HCT116 (cell line): ENCODE results near the gene MBLAC1. TPM values are rescaled to one million over a fixed set of nuclear protein-coding genes. Genes with fewer than 3 reads are reported as not detected.

Experiments
- ATAC-seq: fragments of 200-7000 bp; cut with Tn5 transposase; 2 replicates; pipeline ENCODE4 v1.9.1; 2020; ENCODE audit warnings: mild to moderate bottlenecking, moderate library complexity
- BruUV-seq: library from RNA; stranded (reverse); fragments of 400-500 nt; replicated peaks from 2 replicates; lab custom pipeline; 2021; lab: Mats Ljungman, UMichigan
- CTCF ChIA-PET: fragments of 300-600 bp; sonication (Branson Sonifier 250); formaldehyde crosslinking; loops from one replicate; lab custom pipeline; 2021; ENCODE audit warnings: antibody characterized with exemption; lab: Charles Lee
- POLR2A ChIA-PET: fragments of 300-600, 350-600 bp; sonication (Branson Sonifier 250); formaldehyde crosslinking; loops from one replicate; lab custom pipeline; 2021; ENCODE audit warnings: antibody characterized with exemption; lab: Charles Lee
- RAD21 ChIA-PET, 2 experiments: fragments of 300-600 bp; sonication (Branson Sonifier 250); formaldehyde crosslinking; loops; one replicate each; lab custom pipeline; 2023; ENCODE audit warnings: low total read pairs in 2 of 2; ENCODE audit not compliant: uncharacterized antibody in 2 of 2, unreplicated experiment in 2 of 2, low non-redundant PET in 1 of 2; lab: Charles Lee
- DNase-seq: peaks from one replicate; pipeline ENCODE4 v3.0.0-alpha.2; 2010; ENCODE audit warnings: low read depth, low spot score
- H2AFZ ChIP-seq: fragments of 200-600 bp; shearing (Covaris generic), sonication (generic); 2 replicates; pipeline ENCODE4 v1.6.1; 2017; ENCODE audit warnings: low read depth, mixed run types, mixed read lengths, antibody characterized with exemption, low read length; ENCODE audit not compliant: poor library complexity, severe bottlenecking
- H3K27ac ChIP-seq: 2 replicates; pipeline ENCODE4 v1.5.1; 2012; ENCODE audit warnings: low read depth, low read length
- H3K27me3 ChIP-seq: fragments of 200-600 bp; sonication (generic); 2 replicates; pipeline ENCODE4 v1.6.1; 2016; ENCODE audit warnings: mixed run types, low read length, mixed read lengths; ENCODE audit not compliant: insufficient read depth
- H3K36me3 ChIP-seq, 2 experiments: fragments of 200-500 bp in 1 of 2; fragments of 200-600 bp in 1 of 2; sonication (Bioruptor generic) in 1 of 2; sonication (generic) in 1 of 2; 2 replicates each; pipeline versions ENCODE4 v1.5.1 to v1.6.1; 2014 to 2016; ENCODE audit warnings: low read length in 2 of 2, inconsistent platforms in 1 of 2, mixed read lengths in 1 of 2, mixed run types in 1 of 2; ENCODE audit not compliant: insufficient read depth in 2 of 2, control insufficient read depth in 1 of 2
- H3K4me1 ChIP-seq, 2 experiments: fragments of 200-600 bp in 1 of 2; sonication (generic) in 1 of 2; 2 replicates each; pipeline versions ENCODE4 v1.5.1 to v1.6.1; 2012 to 2017; ENCODE audit warnings: low read length in 2 of 2, inconsistent platforms in 1 of 2, mild to moderate bottlenecking in 1 of 2, mixed read lengths in 1 of 2, mixed run types in 1 of 2, moderate library complexity in 1 of 2; ENCODE audit not compliant: insufficient read depth in 2 of 2, control insufficient read depth in 1 of 2
- H3K4me2 ChIP-seq: fragments of 200-600 bp; sonication (generic); 2 replicates; pipeline ENCODE4 v1.6.1; 2017; ENCODE audit warnings: mixed run types, low read length, mixed read lengths
- H3K4me3 ChIP-seq, 2 experiments: fragments of 200-600 bp in 1 of 2; sonication (generic) in 1 of 2; replicated peaks in 1 of 2; 2 replicates each; pipeline ENCODE4 v1.5.1; 2011 to 2016; ENCODE audit warnings: low read length in 2 of 2, control low read depth in 1 of 2, low read depth in 1 of 2, mild to moderate bottlenecking in 1 of 2, mixed read lengths in 1 of 2, mixed run types in 1 of 2
- H3K79me2 ChIP-seq: fragments of 200-600 bp; sonication (generic); 2 replicates; pipeline ENCODE4 v1.6.1; 2017; ENCODE audit warnings: mild to moderate bottlenecking, mixed run types, low read length, moderate library complexity, mixed read lengths; ENCODE audit not compliant: insufficient read depth
- H3K9ac ChIP-seq: fragments of 200-600 bp; sonication (generic); 2 replicates; pipeline ENCODE4 v1.6.1; 2016; ENCODE audit warnings: low read length, mixed read lengths
- H3K9me2 ChIP-seq: fragments of 200-600 bp; sonication (generic), shearing (Covaris generic); 2 replicates; pipeline ENCODE4 v1.6.1; 2017; ENCODE audit warnings: mixed run types, mild to moderate bottlenecking, moderate library complexity; ENCODE audit not compliant: insufficient read depth
- H3K9me3 ChIP-seq, 2 experiments: fragments of 200-500 bp in 1 of 2; fragments of 200-600 bp in 1 of 2; sonication (Bioruptor generic) in 1 of 2; sonication (generic) in 1 of 2; 2 replicates each; pipeline ENCODE4 v1.6.1; 2014 to 2017; ENCODE audit warnings: low read length in 2 of 2, mixed read lengths in 2 of 2, inconsistent platforms in 1 of 2, low read depth in 1 of 2, mild to moderate bottlenecking in 1 of 2, mixed run types in 1 of 2, moderate library complexity in 1 of 2; ENCODE audit not compliant: control insufficient read depth in 1 of 2, insufficient read depth in 1 of 2
- H4K20me1 ChIP-seq: fragments of 200-600 bp; sonication (generic), shearing (Covaris generic); 2 replicates; pipeline ENCODE4 v1.6.1; 2017; ENCODE audit warnings: mixed run types, mild to moderate bottlenecking, moderate library complexity; ENCODE audit not compliant: insufficient read depth
- CBX3 ChIP-seq: IDR thresholded peaks from 2 replicates; pipeline ENCODE4 v1.6.1; 2012; ENCODE audit warnings: low read depth
- CEBPB ChIP-seq: IDR thresholded peaks from 2 replicates; pipeline ENCODE4 v1.6.1; 2012; ENCODE audit warnings: low read depth
- EGR1 ChIP-seq: IDR thresholded peaks from 2 replicates; pipeline ENCODE4 v1.6.1; 2012; ENCODE audit warnings: low read depth
- EZH2 ChIP-seq: fragments of 200-600 bp; sonication (generic); IDR thresholded peaks from 2 replicates; pipeline ENCODE4 v1.6.1; 2017; ENCODE audit warnings: antibody characterized with exemption, mixed run types
- EZH2phosphoT487 ChIP-seq: fragments of 200-600 bp; IDR thresholded peaks from 2 replicates; pipeline ENCODE4 v1.6.1; 2018; ENCODE audit warnings: antibody characterized with exemption, borderline replicate concordance
- FOSL1 ChIP-seq: IDR thresholded peaks from 2 replicates; pipeline ENCODE4 v1.6.1; 2012; ENCODE audit warnings: low read depth
- JUND ChIP-seq: IDR thresholded peaks from 2 replicates; pipeline ENCODE4 v1.6.1; 2012
- POLR2A ChIP-seq: IDR thresholded peaks from 2 replicates; pipeline ENCODE4 v1.7.0; 2011; ENCODE audit warnings: borderline replicate concordance; ENCODE audit not compliant: insufficient read depth, insufficient read length; ENCODE audit errors: extremely low read depth
- POLR2AphosphoS5 ChIP-seq: IDR thresholded peaks from 2 replicates; pipeline ENCODE4 v1.6.1; 2011; ENCODE audit warnings: mild to moderate bottlenecking, low read depth, low read length, moderate library complexity
- RAD21 ChIP-seq: IDR thresholded peaks from 2 replicates; pipeline ENCODE4 v1.6.1; 2012; ENCODE audit warnings: low read depth, mild to moderate bottlenecking
- SIN3A ChIP-seq: IDR thresholded peaks from 2 replicates; pipeline ENCODE4 v1.6.1; 2012; ENCODE audit warnings: low read depth
- SP1 ChIP-seq: IDR thresholded peaks from 2 replicates; pipeline ENCODE4 v1.6.1; 2012; ENCODE audit warnings: low read depth
- SRF ChIP-seq: IDR thresholded peaks from 2 replicates; pipeline ENCODE4 v1.6.1; 2012; ENCODE audit warnings: low read depth
- TCF7L2 ChIP-seq: IDR thresholded peaks from 2 replicates; pipeline ENCODE4 v1.7.0; 2011; ENCODE audit warnings: borderline replicate concordance, inconsistent platforms; ENCODE audit not compliant: insufficient read depth, insufficient read length; ENCODE audit errors: extremely low read depth
- YY1 ChIP-seq: IDR thresholded peaks from 2 replicates; pipeline ENCODE4 v1.6.1; 2011; ENCODE audit warnings: low read length, low read depth, moderate library complexity, mild to moderate bottlenecking; ENCODE audit not compliant: insufficient replicate concordance; ENCODE audit errors: extremely low read depth
- ZFX ChIP-seq: fragments of 450-650 bp; IDR thresholded peaks from 2 replicates; pipeline ENCODE4 v1.6.1; 2017
- intact Hi-C: fragments of 100-400 bp; cut with micrococcal nuclease; formaldehyde crosslinking; loops from 2 replicates; pipeline ENCODE4 v1.10.0; 2022
- total RNA-seq: library from RNA; stranded (reverse); gene quantifications from one replicate; pipeline ENCODE4 v1.2.1, GENCODE V29; 2021; ENCODE audit not compliant: unreplicated experiment
- TF ChIP-seq, protein P1 (sequence below): IDR thresholded peaks from 2 replicates; pipeline ENCODE4 v1.6.1; 2012
- TF ChIP-seq, protein P2 (sequence below): IDR thresholded peaks from 2 replicates; pipeline ENCODE4 v1.6.1; 2012; ENCODE audit warnings: low read depth

The MBLAC1 gene
- total RNA-seq, 1 experiment from 2014 or later = 2.0 TPM

DNA sequence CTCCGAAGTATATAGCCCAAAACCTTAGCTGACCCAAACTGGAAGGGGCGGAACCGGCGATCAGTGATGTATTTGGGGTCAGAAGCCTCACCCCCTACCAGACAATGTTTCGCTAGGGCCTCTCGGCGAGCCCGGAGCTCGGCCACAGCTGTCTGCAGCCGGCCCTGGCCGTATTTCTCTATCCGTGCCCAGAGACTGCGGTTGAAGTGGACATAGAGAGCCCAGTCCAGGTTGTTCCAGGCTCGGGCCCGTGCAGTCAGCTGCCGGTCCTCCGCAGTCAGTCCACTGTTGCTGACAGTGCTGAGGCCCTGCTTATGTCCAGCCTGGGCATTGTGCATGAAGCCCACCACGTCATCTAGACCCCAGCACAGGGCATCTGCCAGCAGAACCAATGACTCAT lies 33.3 kb downstream of the MBLAC1 start:
- POLR2A ChIA-PET = interaction anchor here (0.6 kb wide), 1 partner anchor 163 kb away, joined by 3 read pairs; no protein-coding TSS in a partner anchor

More for the DNA sequence above, 33.3 kb downstream of the MBLAC1 start:
- Histone ChIP-seq H3K4me1 (peaks cover 29 to 37% of the 10 kb centered on the region in 2 experiments), H4K20me1 (no peaks in the 10 kb centered on the region), H3K9me3 (no peaks in the 10 kb centered on the region), H3K4me3 (no peak overlapping the region), H3K27ac (no peak overlapping the region), H3K36me3 (peaks cover 8 to 9% of the 10 kb centered on the region in 2 experiments; a peak in 2 of 4 replicates), H3K79me2 (peaks cover 16% of the 10 kb centered on the region; the same call in 1 of the 2 replicates), H2AFZ (no peak overlapping the region), H3K9ac (no peak overlapping the region), H3K4me2 (no peak overlapping the region), H3K27me3 (no peaks in the 10 kb centered on the region), H3K9me2 (no peaks in the 10 kb centered on the region)
- no peak for ATAC-seq
- no peak for DNase-seq
- CTCF ChIA-PET = no interaction called here
- no TSS peak for BruUV-seq
- RAD21 ChIA-PET = no interaction called here
- no peak for TF ChIP-seq EZH2phosphoT487
- no peak for TF ChIP-seq CBX3
- TF ChIP-seq JUND = no peak
- TF ChIP-seq CEBPB = no peak
- TF ChIP-seq POLR2AphosphoS5 = no peak
- TF ChIP-seq FOSL1 = no peak
- TF ChIP-seq, protein P1, sequence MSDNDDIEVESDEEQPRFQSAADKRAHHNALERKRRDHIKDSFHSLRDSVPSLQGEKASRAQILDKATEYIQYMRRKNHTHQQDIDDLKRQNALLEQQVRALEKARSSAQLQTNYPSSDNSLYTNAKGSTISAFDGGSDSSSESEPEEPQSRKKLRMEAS = no peak
- no peak for TF ChIP-seq TCF7L2
- no peak for TF ChIP-seq RAD21
- no peak for TF ChIP-seq ZFX
- TF ChIP-seq EGR1 = no peak
- TF ChIP-seq, protein P2, sequence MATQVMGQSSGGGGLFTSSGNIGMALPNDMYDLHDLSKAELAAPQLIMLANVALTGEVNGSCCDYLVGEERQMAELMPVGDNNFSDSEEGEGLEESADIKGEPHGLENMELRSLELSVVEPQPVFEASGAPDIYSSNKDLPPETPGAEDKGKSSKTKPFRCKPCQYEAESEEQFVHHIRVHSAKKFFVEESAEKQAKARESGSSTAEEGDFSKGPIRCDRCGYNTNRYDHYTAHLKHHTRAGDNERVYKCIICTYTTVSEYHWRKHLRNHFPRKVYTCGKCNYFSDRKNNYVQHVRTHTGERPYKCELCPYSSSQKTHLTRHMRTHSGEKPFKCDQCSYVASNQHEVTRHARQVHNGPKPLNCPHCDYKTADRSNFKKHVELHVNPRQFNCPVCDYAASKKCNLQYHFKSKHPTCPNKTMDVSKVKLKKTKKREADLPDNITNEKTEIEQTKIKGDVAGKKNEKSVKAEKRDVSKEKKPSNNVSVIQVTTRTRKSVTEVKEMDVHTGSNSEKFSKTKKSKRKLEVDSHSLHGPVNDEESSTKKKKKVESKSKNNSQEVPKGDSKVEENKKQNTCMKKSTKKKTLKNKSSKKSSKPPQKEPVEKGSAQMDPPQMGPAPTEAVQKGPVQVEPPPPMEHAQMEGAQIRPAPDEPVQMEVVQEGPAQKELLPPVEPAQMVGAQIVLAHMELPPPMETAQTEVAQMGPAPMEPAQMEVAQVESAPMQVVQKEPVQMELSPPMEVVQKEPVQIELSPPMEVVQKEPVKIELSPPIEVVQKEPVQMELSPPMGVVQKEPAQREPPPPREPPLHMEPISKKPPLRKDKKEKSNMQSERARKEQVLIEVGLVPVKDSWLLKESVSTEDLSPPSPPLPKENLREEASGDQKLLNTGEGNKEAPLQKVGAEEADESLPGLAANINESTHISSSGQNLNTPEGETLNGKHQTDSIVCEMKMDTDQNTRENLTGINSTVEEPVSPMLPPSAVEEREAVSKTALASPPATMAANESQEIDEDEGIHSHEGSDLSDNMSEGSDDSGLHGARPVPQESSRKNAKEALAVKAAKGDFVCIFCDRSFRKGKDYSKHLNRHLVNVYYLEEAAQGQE = no peak
- no peak for TF ChIP-seq SIN3A
- TF ChIP-seq EZH2 = no peak
- TF ChIP-seq SP1 = no peak
- TF ChIP-seq YY1 = no peak
- TF ChIP-seq SRF = no peak
- TF ChIP-seq POLR2A = no peak
- intact Hi-C loops = no loop called here
